HL-60 (cell line): ENCODE measurements around the gene ANKS1B.

ENCODE experiments used
- GABPA ChIP-seq: IDR thresholded peaks from 2 replicates; pipeline ENCODE4 v1.6.1; 2012; ENCODE audit warnings: low read depth
- POLR2AphosphoS5 ChIP-seq: IDR thresholded peaks from 2 replicates; pipeline ENCODE4 v1.6.1; 2012; ENCODE audit warnings: low read depth
- TF ChIP-seq, protein P1 (sequence below): IDR thresholded peaks from one replicate; pipeline ENCODE4 v1.5.1; 2011; ENCODE audit warnings: low read length, control low read depth, inconsistent platforms; ENCODE audit not compliant: insufficient read depth
- TF ChIP-seq, protein P2 (sequence below): IDR thresholded peaks from 2 replicates; pipeline ENCODE4 v1.6.1; 2012; ENCODE audit warnings: low read depth; ENCODE audit not compliant: insufficient replicate concordance

DNA sequence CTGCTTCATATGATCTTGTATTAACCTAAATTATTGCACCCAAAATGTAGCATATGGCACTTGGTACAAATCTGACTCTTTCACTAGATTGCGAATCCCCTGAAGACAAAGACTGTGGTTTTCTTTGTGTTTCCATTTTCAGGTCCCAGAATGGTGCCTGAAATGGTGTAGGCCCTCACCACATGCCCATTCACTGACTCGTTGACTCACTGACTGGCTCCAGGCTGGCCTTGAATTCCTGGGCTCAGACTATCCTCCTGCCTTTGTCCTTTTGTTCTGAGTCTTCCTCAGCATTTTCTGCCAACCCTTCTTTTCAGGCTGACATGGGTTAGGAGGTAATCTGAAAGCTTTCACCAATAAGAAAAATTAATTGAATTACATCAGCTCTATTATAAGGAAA, 705.8 kb downstream of the ANKS1B start:
- TF ChIP-seq, protein P1, sequence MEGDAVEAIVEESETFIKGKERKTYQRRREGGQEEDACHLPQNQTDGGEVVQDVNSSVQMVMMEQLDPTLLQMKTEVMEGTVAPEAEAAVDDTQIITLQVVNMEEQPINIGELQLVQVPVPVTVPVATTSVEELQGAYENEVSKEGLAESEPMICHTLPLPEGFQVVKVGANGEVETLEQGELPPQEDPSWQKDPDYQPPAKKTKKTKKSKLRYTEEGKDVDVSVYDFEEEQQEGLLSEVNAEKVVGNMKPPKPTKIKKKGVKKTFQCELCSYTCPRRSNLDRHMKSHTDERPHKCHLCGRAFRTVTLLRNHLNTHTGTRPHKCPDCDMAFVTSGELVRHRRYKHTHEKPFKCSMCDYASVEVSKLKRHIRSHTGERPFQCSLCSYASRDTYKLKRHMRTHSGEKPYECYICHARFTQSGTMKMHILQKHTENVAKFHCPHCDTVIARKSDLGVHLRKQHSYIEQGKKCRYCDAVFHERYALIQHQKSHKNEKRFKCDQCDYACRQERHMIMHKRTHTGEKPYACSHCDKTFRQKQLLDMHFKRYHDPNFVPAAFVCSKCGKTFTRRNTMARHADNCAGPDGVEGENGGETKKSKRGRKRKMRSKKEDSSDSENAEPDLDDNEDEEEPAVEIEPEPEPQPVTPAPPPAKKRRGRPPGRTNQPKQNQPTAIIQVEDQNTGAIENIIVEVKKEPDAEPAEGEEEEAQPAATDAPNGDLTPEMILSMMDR = no peak
- no peak for TF ChIP-seq GABPA
- TF ChIP-seq POLR2AphosphoS5 = no peak
- TF ChIP-seq, protein P2, sequence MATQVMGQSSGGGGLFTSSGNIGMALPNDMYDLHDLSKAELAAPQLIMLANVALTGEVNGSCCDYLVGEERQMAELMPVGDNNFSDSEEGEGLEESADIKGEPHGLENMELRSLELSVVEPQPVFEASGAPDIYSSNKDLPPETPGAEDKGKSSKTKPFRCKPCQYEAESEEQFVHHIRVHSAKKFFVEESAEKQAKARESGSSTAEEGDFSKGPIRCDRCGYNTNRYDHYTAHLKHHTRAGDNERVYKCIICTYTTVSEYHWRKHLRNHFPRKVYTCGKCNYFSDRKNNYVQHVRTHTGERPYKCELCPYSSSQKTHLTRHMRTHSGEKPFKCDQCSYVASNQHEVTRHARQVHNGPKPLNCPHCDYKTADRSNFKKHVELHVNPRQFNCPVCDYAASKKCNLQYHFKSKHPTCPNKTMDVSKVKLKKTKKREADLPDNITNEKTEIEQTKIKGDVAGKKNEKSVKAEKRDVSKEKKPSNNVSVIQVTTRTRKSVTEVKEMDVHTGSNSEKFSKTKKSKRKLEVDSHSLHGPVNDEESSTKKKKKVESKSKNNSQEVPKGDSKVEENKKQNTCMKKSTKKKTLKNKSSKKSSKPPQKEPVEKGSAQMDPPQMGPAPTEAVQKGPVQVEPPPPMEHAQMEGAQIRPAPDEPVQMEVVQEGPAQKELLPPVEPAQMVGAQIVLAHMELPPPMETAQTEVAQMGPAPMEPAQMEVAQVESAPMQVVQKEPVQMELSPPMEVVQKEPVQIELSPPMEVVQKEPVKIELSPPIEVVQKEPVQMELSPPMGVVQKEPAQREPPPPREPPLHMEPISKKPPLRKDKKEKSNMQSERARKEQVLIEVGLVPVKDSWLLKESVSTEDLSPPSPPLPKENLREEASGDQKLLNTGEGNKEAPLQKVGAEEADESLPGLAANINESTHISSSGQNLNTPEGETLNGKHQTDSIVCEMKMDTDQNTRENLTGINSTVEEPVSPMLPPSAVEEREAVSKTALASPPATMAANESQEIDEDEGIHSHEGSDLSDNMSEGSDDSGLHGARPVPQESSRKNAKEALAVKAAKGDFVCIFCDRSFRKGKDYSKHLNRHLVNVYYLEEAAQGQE = no peak
